HepG2 (cell line): ENCODE results near the gene PIEZO1. TPM values are rescaled to one million over a fixed set of nuclear protein-coding genes. Genes with fewer than 3 reads are reported as not detected.

Experiments
- ADNP ChIP-seq: sonication (generic); formaldehyde crosslinking; IDR thresholded peaks from 2 replicates; pipeline ENCODE4 v1.4.0; 2020; ENCODE audit warnings: missing genetic modification reagents
- EEA1 ChIP-seq: sonication (generic); formaldehyde crosslinking; IDR thresholded peaks from 2 replicates; pipeline ENCODE4 v1.5.1; 2020; ENCODE audit warnings: mild to moderate bottlenecking, missing genetic modification reagents, borderline replicate concordance
- EZH2 ChIP-seq: conservative IDR thresholded peaks from 2 replicates; pipeline ENCODE4 v1.6.1; 2012; ENCODE audit warnings: mild to moderate bottlenecking, low read depth, low read length, moderate library complexity
- HIVEP1 ChIP-seq: sonication (generic); formaldehyde crosslinking; IDR thresholded peaks from 2 replicates; pipeline ENCODE4 v1.4.0; 2020; ENCODE audit warnings: mild to moderate bottlenecking, missing genetic modification reagents
- HMGXB4 ChIP-seq, 2 experiments: sonication (generic) in 1 of 2; formaldehyde crosslinking in 1 of 2; IDR thresholded peaks; 2 replicates each; pipeline versions ENCODE4 v1.4.0 to v1.6.1; 2018 to 2020; ENCODE audit warnings: missing genetic modification reagents in 2 of 2, borderline replicate concordance in 1 of 2, low read depth in 1 of 2, mild to moderate bottlenecking in 1 of 2, missing biosample characterization in 1 of 2
- HNF4G ChIP-seq, 2 experiments: sonication (generic) in 1 of 2; formaldehyde crosslinking in 1 of 2; IDR thresholded peaks; 2 replicates each; pipeline versions ENCODE4 v1.4.0 to v1.6.1; 2011 to 2020; ENCODE audit warnings: borderline replicate concordance in 2 of 2, low read depth in 2 of 2, mild to moderate bottlenecking in 2 of 2, low read length in 1 of 2, missing genetic modification reagents in 1 of 2, moderate library complexity in 1 of 2
- RERE ChIP-seq: IDR thresholded peaks from 2 replicates; pipeline ENCODE4 v1.6.1; 2016; ENCODE audit warnings: low read depth, missing genetic modification reagents, missing compliant biosample characterization
- SAP130 ChIP-seq: IDR thresholded peaks from 2 replicates; pipeline ENCODE4 v1.6.1; 2016; ENCODE audit warnings: low read depth
- ZNF142 ChIP-seq: sonication (generic); formaldehyde crosslinking; IDR thresholded peaks from 2 replicates; pipeline ENCODE4 v1.4.0; 2020; ENCODE audit warnings: missing genetic modification reagents
- ZNF567 ChIP-seq: sonication (generic); formaldehyde crosslinking; IDR thresholded peaks from 2 replicates; pipeline ENCODE4 v1.8.1; 2023; ENCODE audit warnings: mild to moderate bottlenecking, missing genetic modification reagents, borderline replicate concordance
- ZNF607 ChIP-seq: sonication (generic); formaldehyde crosslinking; IDR thresholded peaks from 2 replicates; pipeline ENCODE4 v1.5.1; 2020; ENCODE audit warnings: missing genetic modification reagents, mild to moderate bottlenecking, borderline replicate concordance
- ZNF672 ChIP-seq: sonication (generic); formaldehyde crosslinking; IDR thresholded peaks from 2 replicates; pipeline ENCODE4 v1.8.1; 2022; ENCODE audit warnings: missing genetic modification reagents
- ZNF776 ChIP-seq: sonication (generic); formaldehyde crosslinking; IDR thresholded peaks from 2 replicates; pipeline ENCODE4 v1.4.0; 2020; ENCODE audit warnings: mild to moderate bottlenecking, missing genetic modification reagents
- polyA plus RNA-seq, 8 experiments: library from polyadenylated mRNA; depleted of rRNA in 3 of 8; stranded (reverse) in 7 of 8; unstranded in 1 of 8; fragments of >200 nt; fragmentation: Illumina TruSeq in 4 of 8; extraction: Trizol in 4 of 8; gene quantifications; 2 replicates each; pipeline versions ENCODE4 v1.2.1 to v1.2.3, GENCODE V29; 2011 to 2016; ENCODE audit warnings: low read depth in 4 of 8, missing spikeins in 1 of 8, mixed read lengths in 1 of 8; ENCODE audit not compliant: insufficient read depth in 1 of 8
- total RNA-seq, 5 experiments: library from RNA; depleted of rRNA; stranded (reverse); fragments of >200 nt; fragmentation: Illumina TruSeq; extraction: Trizol; gene quantifications; 2 replicates each; pipeline ENCODE4 v1.2.3, GENCODE V29; 2016; ENCODE audit warnings: low read depth in 1 of 5

Gene PIEZO1
- total and polyA plus RNA-seq, 2 of the 13 experiments (the other 11 are each of a cell fraction or from before 2014, with no cell fraction given): 67.9 to 85.0 TPM

- TF ChIP-seq ZNF142 (no peak), SAP130 (0 out of 2 replicates have a peak, but pooled peaks have one; percentile 43), ZNF672 (CRISPR knock-in tag) (peak; percentile 81; the same call in 1 of the 2 replicates), HMGXB4 (CRISPR knock-in tag; IDR thresholded peaks at IDR 0.05; ENCODE audit: borderline replicate concordance in 1 of 2, low read depth in 1 of 2) (peak; percentile 99), ZNF567 (CRISPR knock-in tag) (0 out of 2 replicates have a peak, but pooled peaks have one; percentile 76), ZNF607 (CRISPR knock-in tag) (peak; percentile 46; the same call in 1 of the 2 replicates), RERE (CRISPR knock-in tag) (no peak), ZNF776 (peak; percentile 48; the same call in 1 of the 2 replicates), EEA1 (CRISPR knock-in tag) (peak; percentile 86; the same call in 1 of the 2 replicates), HIVEP1 (no peak), HNF4G (IDR thresholded peaks at IDR 0.05; ENCODE audit: borderline replicate concordance, low read depth, low read length) (peak; percentile 24; the same call in 1 of the 2 replicates), HNF4G (CRISPR knock-in tag; IDR thresholded peaks at IDR 0.05; ENCODE audit: borderline replicate concordance, low read depth) (peak; percentile 54; the same call in 1 of the 2 replicates), EZH2 (no peak), ADNP (CRISPR knock-in tag) (no peak)
Measured at GRCh38 chr16:88785106-88785924, at the start of gene PIEZO1 (continued).
